Adipocyte (in vitro differentiated cells): ENCODE results near the gene FAM110A.
"Not testable (repeated sequence)": the region's sequence is repeated elsewhere in the genome, so short reads cannot be mapped to it uniquely, and the experiment has no call there.

Experiments used
- DNase-seq: peaks from one replicate; pipeline ENCODE4 v3.0.0-alpha.2; 2015; ENCODE audit warnings: low read depth
- H3K27me3 ChIP-seq: replicated peaks from 2 replicates; pipeline ENCODE4 v1.7.0; 2013; ENCODE audit warnings: mild to moderate bottlenecking, low read length, moderate library complexity; ENCODE audit not compliant: control insufficient read depth, insufficient read depth
- H3K36me3 ChIP-seq: 2 replicates; pipeline ENCODE4 v1.7.0; 2013; ENCODE audit warnings: low read length, mild to moderate bottlenecking, moderate library complexity; ENCODE audit not compliant: control insufficient read depth, insufficient read depth, severe bottlenecking
- H3K4me1 ChIP-seq: 2 replicates; pipeline ENCODE4 v1.7.0; 2013; ENCODE audit warnings: mild to moderate bottlenecking, low read length, moderate library complexity; ENCODE audit not compliant: control insufficient read depth, insufficient read depth
- H3K4me3 ChIP-seq: 2 replicates; pipeline ENCODE4 v1.7.0; 2013; ENCODE audit warnings: mild to moderate bottlenecking, low read length, moderate library complexity
- H3K9ac ChIP-seq: 2 replicates; pipeline ENCODE4 v1.7.0; 2013; ENCODE audit warnings: mild to moderate bottlenecking, low read length, moderate library complexity
- H3K9me3 ChIP-seq: 2 replicates; pipeline ENCODE4 v1.7.0; 2013; ENCODE audit warnings: mild to moderate bottlenecking, low read length, moderate library complexity; ENCODE audit not compliant: control insufficient read depth

Gene FAM110A

GRCh38 chr20:824490-824889, 9.0 kb upstream of the FAM110A start:
- H3K27me3 ChIP-seq = peaks cover 6% of the 10 kb centered on the region
- H3K9ac ChIP-seq = no peak overlapping the region
- H3K4me3 ChIP-seq = no peak overlapping the region
- H3K9me3 ChIP-seq = peaks cover 4% of the 10 kb centered on the region
- H3K4me1 ChIP-seq = peaks cover 15% of the 10 kb centered on the region
- no peaks in the 10 kb centered on the region for H3K36me3 ChIP-seq
- DNase-seq = no peak

- DNase-seq = no peak
- Histone ChIP-seq H3K9me3 (peaks cover 4% of the 10 kb centered on the region), H3K36me3 (no peaks in the 10 kb centered on the region)
Measured at GRCh38 chr20:824916-825315, 8.6 kb upstream of the FAM110A start.

GRCh38 chr20:825710-826421, 7.6 kb upstream of the FAM110A start:
- no peaks in the 10 kb centered on the region for H3K36me3 ChIP-seq
- no peak overlapping the region for H3K4me3 ChIP-seq
- H3K9ac ChIP-seq = no peak overlapping the region
- peaks cover 26% of the 10 kb centered on the region for H3K4me1 ChIP-seq
- peaks cover 4% of the 10 kb centered on the region for H3K9me3 ChIP-seq
- no peak for DNase-seq
- no peaks in the 10 kb centered on the region for H3K27me3 ChIP-seq

More at GRCh38 chr20:824916-825315, 8.6 kb upstream of the FAM110A start:
- no peak overlapping the region for H3K9ac ChIP-seq
- H3K4me1 ChIP-seq = peaks cover 19% of the 10 kb centered on the region
- H3K27me3 ChIP-seq = peaks cover 3% of the 10 kb centered on the region
- no peak overlapping the region for H3K4me3 ChIP-seq

GRCh38 chr20:826695-827323, 6.7 kb upstream of the FAM110A start:
- peaks cover 33% of the 10 kb centered on the region for H3K4me1 ChIP-seq
- H3K9ac ChIP-seq = no peak overlapping the region
- H3K36me3 ChIP-seq = no peaks in the 10 kb centered on the region
- no peak overlapping the region for H3K4me3 ChIP-seq
- no peaks in the 10 kb centered on the region for H3K27me3 ChIP-seq
- DNase-seq = no peak
- peaks cover 4% of the 10 kb centered on the region for H3K9me3 ChIP-seq

GRCh38 chr20:827981-828380, 5.5 kb upstream of the FAM110A start:
- not testable (repeated sequence) for H3K9me3 ChIP-seq, H3K4me3 ChIP-seq, H3K9ac ChIP-seq, H3K36me3 ChIP-seq, H3K27me3 ChIP-seq, DNase-seq
- peaks cover 37% of the 10 kb centered on the region for H3K4me1 ChIP-seq

GRCh38 chr20:828987-829386, 4.5 kb upstream of the FAM110A start:
- no peaks in the 10 kb centered on the region for H3K27me3 ChIP-seq
- peaks cover 39% of the 10 kb centered on the region for H3K4me1 ChIP-seq
- peaks cover 4% of the 10 kb centered on the region for H3K9me3 ChIP-seq
- peak overlapping the region; percentile 55 for H3K4me3 ChIP-seq
- H3K36me3 ChIP-seq = no peaks in the 10 kb centered on the region
- DNase-seq = no peak
- H3K9ac ChIP-seq = peak overlapping the region; percentile 71

- peak overlapping the region; percentile 71 for H3K9ac ChIP-seq
- no peaks in the 10 kb centered on the region for H3K27me3 ChIP-seq
- H3K36me3 ChIP-seq = no peaks in the 10 kb centered on the region
- H3K9me3 ChIP-seq = peaks cover 4% of the 10 kb centered on the region
- peak overlapping the region; percentile 55 for H3K4me3 ChIP-seq
- no peak for DNase-seq
- H3K4me1 ChIP-seq = peaks cover 45% of the 10 kb centered on the region
Measured at GRCh38 chr20:829551-829950, 4.0 kb upstream of the FAM110A start.

GRCh38 chr20:830011-830521, 3.4 kb upstream of the FAM110A start:
- peak overlapping the region; percentile 55 for H3K4me3 ChIP-seq
- peak overlapping the region; percentile 71 for H3K9ac ChIP-seq
- H3K27me3 ChIP-seq = no peaks in the 10 kb centered on the region
- peaks cover 4% of the 10 kb centered on the region for H3K9me3 ChIP-seq
- peaks cover 49% of the 10 kb centered on the region for H3K4me1 ChIP-seq
- peak; percentile 12 for DNase-seq
- H3K36me3 ChIP-seq = no peaks in the 10 kb centered on the region

GRCh38 chr20:831251-831650, 2.3 kb upstream of the FAM110A start:
- H3K4me1 ChIP-seq = peaks cover 42% of the 10 kb centered on the region
- no peak for DNase-seq
- H3K4me3 ChIP-seq = no peak overlapping the region
- no peaks in the 10 kb centered on the region for H3K36me3 ChIP-seq
- H3K27me3 ChIP-seq = no peaks in the 10 kb centered on the region
- no peak overlapping the region for H3K9ac ChIP-seq
- peaks cover 4% of the 10 kb centered on the region for H3K9me3 ChIP-seq

- peaks cover 42% of the 10 kb centered on the region for H3K4me1 ChIP-seq
- no peaks in the 10 kb centered on the region for H3K27me3 ChIP-seq
- H3K4me3 ChIP-seq = no peak overlapping the region
- DNase-seq = no peak
- no peak overlapping the region for H3K9ac ChIP-seq
- no peaks in the 10 kb centered on the region for H3K9me3 ChIP-seq
- H3K36me3 ChIP-seq = no peaks in the 10 kb centered on the region
Measured at GRCh38 chr20:831956-832355, 1.6 kb upstream of the FAM110A start.

- DNase-seq = no peak
- Histone ChIP-seq H3K36me3 (no peaks in the 10 kb centered on the region), H3K9ac (peak overlapping the region; percentile 90), H3K4me3 (peak overlapping the region; percentile 89), H3K9me3 (no peaks in the 10 kb centered on the region), H3K27me3 (no peaks in the 10 kb centered on the region), H3K4me1 (peaks cover 42% of the 10 kb centered on the region)
Measured at GRCh38 chr20:833121-833449, 430 bp upstream of the FAM110A start.
